ENCODE data around the gene TTLL3. TPM values are rescaled to one million over a fixed set of nuclear protein-coding genes. Genes with fewer than 3 reads are reported as not detected.
"Not testable (repeated sequence)": the region's sequence is repeated elsewhere in the genome, so short reads cannot be mapped to it uniquely, and the experiment has no call there.

TTLL3 gene
- total and polyA plus RNA-seq, 4 experiments from 2014 or later, result 3.0 to 91.7 (median 43.6) TPM

- Mint-ChIP-seq H3K27ac (no peak overlapping the region), H3K36me3 (no peaks in the 10 kb centered on the region), H3K4me3 (no peak overlapping the region), H3K4me1 (peaks cover 0 to 2% (median 0%) of the 10 kb centered on the region in 4 donors), H3K9me3 (no peaks in the 10 kb centered on the region), H3K27me3 (no peaks in the 10 kb centered on the region)
- no peak overlapping the region for H3K27ac ChIP-seq (ENCODE audit: low read depth, low read length)
- no peaks in the 10 kb centered on the region for H3K36me3 ChIP-seq (ENCODE audit: insufficient read depth, low read length)
- DNase-seq, result no peak
- ChIA-PET CTCF (ENCODE audit: partially characterized antibody) (interaction anchor here (0.5 kb wide), 1 partner anchor 177 kb away, joined by 3 read pairs; no protein-coding TSS in a partner anchor), POLR2A (ENCODE audit: partially characterized antibody) (no interaction called here)
- intact Hi-C loops (cut with micrococcal nuclease), result no loop called here
- H3K27me3 ChIP-seq (ENCODE audit: insufficient read depth, low read length), result no peaks in the 10 kb centered on the region
- no peaks in the 10 kb centered on the region for H3K9me3 ChIP-seq (ENCODE audit: control insufficient read depth in 1 of 2, low read length in 2 of 2)
- H3K4me3 ChIP-seq (ENCODE audit: low read length in 2 of 2), result no peak overlapping the region
- no peaks in the 10 kb centered on the region for H3K4me1 ChIP-seq (ENCODE audit: insufficient read depth, low read length)
Observed at GRCh38 chr3:9875448-9875847, 65.4 kb downstream of the TTLL3 start.

GRCh38 chr3:9876255-9876654 lies 66.2 kb downstream of the TTLL3 start:
- POLR2A ChIA-PET (ENCODE audit: partially characterized antibody); H3K27ac Mint-ChIP-seq; H3K9me3 ChIP-seq (ENCODE audit: control insufficient read depth in 1 of 2, low read length in 2 of 2); H3K36me3 ChIP-seq (ENCODE audit: insufficient read depth, low read length); H3K4me3 Mint-ChIP-seq; H3K27me3 Mint-ChIP-seq; CTCF ChIA-PET (ENCODE audit: partially characterized antibody); DNase-seq; H3K4me1 ChIP-seq (ENCODE audit: insufficient read depth, low read length); H3K4me3 ChIP-seq (ENCODE audit: low read length in 2 of 2); intact Hi-C loops (cut with micrococcal nuclease); H3K9me3 Mint-ChIP-seq; H3K36me3 Mint-ChIP-seq; H3K4me1 Mint-ChIP-seq; H3K27ac ChIP-seq (ENCODE audit: low read depth, low read length); H3K27me3 ChIP-seq (ENCODE audit: insufficient read depth, low read length): not testable (repeated sequence)

- Histone ChIP-seq H3K9me3 (ENCODE audit: control insufficient read depth in 1 of 2, low read length in 2 of 2) (no peaks in the 10 kb centered on the region), H3K4me1 (ENCODE audit: insufficient read depth, low read length) (no peaks in the 10 kb centered on the region), H3K36me3 (ENCODE audit: insufficient read depth, low read length) (no peaks in the 10 kb centered on the region), H3K4me3 (ENCODE audit: low read length in 2 of 2) (no peak overlapping the region), H3K27me3 (ENCODE audit: insufficient read depth, low read length) (no peaks in the 10 kb centered on the region), H3K27ac (ENCODE audit: low read depth, low read length) (no peak overlapping the region)
- H3K4me3 Mint-ChIP-seq, result no peak overlapping the region
- H3K36me3 Mint-ChIP-seq, result no peaks in the 10 kb centered on the region
- CTCF ChIA-PET (ENCODE audit: partially characterized antibody), result no interaction called here
- POLR2A ChIA-PET (ENCODE audit: partially characterized antibody), result no interaction called here
- intact Hi-C loops (cut with micrococcal nuclease), result no loop called here
- peaks cover 0 to 2% (median 0%) of the 10 kb centered on the region in 4 donors for H3K4me1 Mint-ChIP-seq
- DNase-seq, result no peak
- H3K9me3 Mint-ChIP-seq, result no peaks in the 10 kb centered on the region
- no peak overlapping the region for H3K27ac Mint-ChIP-seq
- H3K27me3 Mint-ChIP-seq, result no peaks in the 10 kb centered on the region
Observed at GRCh38 chr3:9876991-9877390, 66.9 kb downstream of the TTLL3 start.

DNA sequence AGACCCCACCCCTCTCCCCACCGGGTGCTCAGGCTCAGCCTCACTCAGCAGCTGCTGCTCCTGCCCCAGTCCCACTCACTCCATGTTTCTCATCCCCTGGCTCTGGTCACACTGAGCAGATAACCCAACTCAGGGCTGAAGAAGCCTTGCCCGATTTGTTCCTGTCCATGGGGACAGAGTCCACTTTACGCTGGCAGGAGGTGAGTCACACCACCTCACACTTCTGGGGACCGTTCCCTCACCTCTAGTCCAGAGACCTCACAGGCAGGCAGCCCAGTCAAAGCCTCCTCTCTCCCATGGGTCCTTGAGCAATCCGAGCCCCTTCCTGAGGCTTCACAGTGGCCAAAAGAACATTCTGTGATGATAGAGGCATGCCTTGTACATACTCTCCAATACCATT lies 68.6 kb downstream of the TTLL3 start:
- H3K9me3 Mint-ChIP-seq, result no peaks in the 10 kb centered on the region
- ChIA-PET CTCF (ENCODE audit: partially characterized antibody) (no interaction called here), POLR2A (ENCODE audit: partially characterized antibody) (no interaction called here)
- H3K27me3 Mint-ChIP-seq, result no peaks in the 10 kb centered on the region
- no peak overlapping the region for H3K4me3 Mint-ChIP-seq
- H3K27ac ChIP-seq (ENCODE audit: low read depth, low read length), result no peak overlapping the region
- intact Hi-C loops (cut with micrococcal nuclease), result no loop called here
- H3K9me3 ChIP-seq (ENCODE audit: control insufficient read depth in 1 of 2, low read length in 2 of 2), result no peaks in the 10 kb centered on the region
- no peak for DNase-seq
- peaks cover 0 to 2% (median 0%) of the 10 kb centered on the region in 4 donors for H3K4me1 Mint-ChIP-seq
- H3K36me3 ChIP-seq (ENCODE audit: insufficient read depth, low read length), result no peaks in the 10 kb centered on the region
- H3K4me3 ChIP-seq (ENCODE audit: low read length in 2 of 2), result no peak overlapping the region
- H3K27ac Mint-ChIP-seq, result peak overlapping the region in 1 of 7 donors; percentile 42
- no peaks in the 10 kb centered on the region for H3K36me3 Mint-ChIP-seq
- H3K4me1 ChIP-seq (ENCODE audit: insufficient read depth, low read length), result no peaks in the 10 kb centered on the region
- no peaks in the 10 kb centered on the region for H3K27me3 ChIP-seq (ENCODE audit: insufficient read depth, low read length)

DNA sequence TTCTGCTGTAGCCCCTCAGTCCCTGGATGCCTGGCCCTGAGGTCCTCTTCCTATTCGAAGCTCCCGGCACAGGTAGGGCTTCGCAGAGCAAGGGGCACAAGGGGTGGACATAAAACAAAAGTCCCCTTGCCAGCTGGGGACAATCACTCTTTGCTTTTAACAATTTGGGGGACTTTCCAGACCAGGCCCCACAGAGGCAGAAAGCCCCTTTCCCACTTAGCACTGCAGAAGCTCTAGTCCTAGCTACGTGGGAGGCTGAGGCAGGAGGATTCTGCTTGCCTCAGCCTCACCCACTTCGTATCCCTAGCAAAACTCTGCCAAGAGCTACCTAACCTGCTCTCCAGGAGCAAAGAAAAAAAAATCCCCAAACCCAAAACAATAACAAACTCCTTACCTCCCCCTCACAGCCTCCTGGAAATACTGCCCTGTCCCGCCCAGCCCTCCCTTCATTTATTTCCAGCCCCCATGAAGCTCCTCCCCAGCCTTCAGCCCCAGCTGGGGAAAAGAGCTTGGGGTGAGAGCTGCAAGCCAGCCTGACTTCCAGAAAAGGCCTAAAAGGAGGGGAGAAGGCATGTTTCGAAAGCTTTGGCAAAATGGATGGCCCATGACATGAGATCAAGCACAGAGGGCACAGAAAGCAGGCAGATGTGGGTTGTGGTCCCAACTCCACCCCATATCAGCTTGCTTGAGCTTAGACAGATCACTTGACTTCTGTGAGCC lies 69.9 kb downstream of the TTLL3 start, which contains the start of gene CIDEC:
Gene CIDEC, minus strand, starts transcription at position 424 of the 720 bp plus-strand sequence. CDS start 1,767 bp downstream, outside the sequence.
- H3K4me3 Mint-ChIP-seq, result no peak within 1 kb of the TSS
- H3K9me3 ChIP-seq (ENCODE audit: control insufficient read depth in 1 of 2, low read length in 2 of 2), result no peaks in the 10 kb centered on the region
- ChIA-PET POLR2A (ENCODE audit: partially characterized antibody) (interaction anchor here (1.5 kb wide), 1 partner anchor 11 kb away, joined by 4 read pairs; the partner anchor contains the start of gene JAGN1), CTCF (ENCODE audit: partially characterized antibody) (no interaction called here)
- intact Hi-C loops (cut with micrococcal nuclease), result no loop called here
- H3K36me3 ChIP-seq (ENCODE audit: insufficient read depth, low read length), result no peaks in the 10 kb centered on the region
- H3K27ac Mint-ChIP-seq, result peak within 1 kb of the TSS in 1 of 7 donors; percentile 15
- H3K27ac ChIP-seq (ENCODE audit: low read depth, low read length), result no peak within 1 kb of the TSS
- H3K9me3 Mint-ChIP-seq, result no peaks in the 10 kb centered on the region
- peaks cover 0 to 2% (median 0%) of the 10 kb centered on the region in 4 donors for H3K4me1 Mint-ChIP-seq
- H3K4me3 ChIP-seq (ENCODE audit: low read length in 2 of 2), result no peak within 1 kb of the TSS
- DNase-seq, result no peak
- no peaks in the 10 kb centered on the region for H3K27me3 ChIP-seq (ENCODE audit: insufficient read depth, low read length)
- H3K27me3 Mint-ChIP-seq, result peaks cover 0 to 2% of the 10 kb centered on the region in 2 donors
- no peaks in the 10 kb centered on the region for H3K4me1 ChIP-seq (ENCODE audit: insufficient read depth, low read length)
- H3K36me3 Mint-ChIP-seq, result no peaks in the 10 kb centered on the region

GRCh38 chr3:9881441-9881840 lies 71.4 kb downstream of the TTLL3 start:
- DNase-seq, result no peak

DNA sequence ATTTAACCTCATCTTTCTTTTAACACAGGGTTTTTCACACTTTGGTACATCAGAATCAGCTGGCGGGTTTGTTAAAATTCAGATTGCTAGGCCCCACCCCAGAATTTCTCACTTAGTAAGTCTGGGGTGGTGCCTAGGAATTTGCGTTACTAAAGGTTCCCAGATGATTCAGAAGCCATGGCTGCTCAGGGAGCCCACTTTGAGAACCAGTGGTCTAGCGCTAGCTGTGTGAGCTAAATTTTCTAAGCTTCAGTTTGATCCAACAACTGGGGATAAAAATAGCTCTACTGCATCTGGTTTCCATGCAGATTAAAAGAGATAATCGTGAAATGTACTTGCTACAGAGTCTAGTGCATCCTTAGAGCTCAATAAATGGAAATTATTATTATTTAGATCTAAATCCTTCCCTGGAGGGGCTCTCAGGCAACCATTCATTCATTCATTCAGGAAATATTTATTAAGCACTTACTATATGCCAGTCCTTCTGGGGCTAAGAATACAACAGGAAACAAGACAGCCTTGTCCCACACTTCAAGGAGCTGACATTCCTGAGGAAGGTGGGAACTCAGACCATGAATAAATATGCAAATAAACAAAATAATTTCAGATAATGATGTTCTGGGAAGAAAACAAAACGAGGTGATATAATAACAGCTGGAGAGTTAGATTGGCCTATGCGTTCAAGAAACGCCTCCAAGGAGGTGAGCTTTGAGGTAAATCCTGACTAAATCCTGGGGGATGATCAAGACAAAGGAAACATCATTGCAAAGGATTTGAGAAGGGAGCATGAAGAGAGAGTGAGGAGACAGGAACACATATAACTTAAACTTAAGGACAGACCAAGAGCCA lies 73.9 kb downstream of the TTLL3 start:
- Histone ChIP-seq H3K9me3 (ENCODE audit: control insufficient read depth in 1 of 2, low read length in 2 of 2) (no peaks in the 10 kb centered on the region), H3K27ac (ENCODE audit: low read depth, low read length) (no peak overlapping the region), H3K36me3 (ENCODE audit: insufficient read depth, low read length) (no peaks in the 10 kb centered on the region), H3K27me3 (ENCODE audit: insufficient read depth, low read length) (no peaks in the 10 kb centered on the region), H3K4me1 (ENCODE audit: insufficient read depth, low read length) (no peaks in the 10 kb centered on the region), H3K4me3 (ENCODE audit: low read length in 2 of 2) (no peak overlapping the region)
- no peak overlapping the region for H3K4me3 Mint-ChIP-seq
- H3K27ac Mint-ChIP-seq, result no peak overlapping the region
- no peaks in the 10 kb centered on the region for H3K9me3 Mint-ChIP-seq
- intact Hi-C loops (cut with micrococcal nuclease), result no loop called here
- H3K4me1 Mint-ChIP-seq, result no peaks in the 10 kb centered on the region
- no peak for DNase-seq
- CTCF ChIA-PET (ENCODE audit: partially characterized antibody), result interaction anchor here (0.8 to 1.6 kb wide), 3 partner anchors 30 to 451 kb away, joined by 3 to 4 read pairs (median 3); no protein-coding TSS in a partner anchor
- POLR2A ChIA-PET (ENCODE audit: partially characterized antibody), result interaction anchor here (1.0 kb wide), 1 partner anchor 62 kb away, joined by 3 read pairs; no protein-coding TSS in a partner anchor
- no peaks in the 10 kb centered on the region for H3K36me3 Mint-ChIP-seq
- peaks cover 0 to 2% of the 10 kb centered on the region in 2 donors for H3K27me3 Mint-ChIP-seq

More at GRCh38 chr3:9881441-9881840, 71.4 kb downstream of the TTLL3 start:
- POLR2A ChIA-PET (ENCODE audit: partially characterized antibody), result no interaction called here
- Histone ChIP-seq H3K4me3 (ENCODE audit: low read length in 2 of 2) (no peak overlapping the region), H3K27ac (ENCODE audit: low read depth, low read length) (no peak overlapping the region), H3K27me3 (ENCODE audit: insufficient read depth, low read length) (no peaks in the 10 kb centered on the region), H3K36me3 (ENCODE audit: insufficient read depth, low read length) (no peaks in the 10 kb centered on the region), H3K9me3 (ENCODE audit: control insufficient read depth in 1 of 2, low read length in 2 of 2) (no peaks in the 10 kb centered on the region), H3K4me1 (ENCODE audit: insufficient read depth, low read length) (no peaks in the 10 kb centered on the region)
- Mint-ChIP-seq H3K4me1 (no peaks in the 10 kb centered on the region), H3K36me3 (no peaks in the 10 kb centered on the region), H3K27ac (no peak overlapping the region), H3K27me3 (peaks cover 0 to 2% of the 10 kb centered on the region in 2 donors), H3K9me3 (no peaks in the 10 kb centered on the region), H3K4me3 (no peak overlapping the region)
- intact Hi-C loops (cut with micrococcal nuclease), result no loop called here
- CTCF ChIA-PET (ENCODE audit: partially characterized antibody), result interaction anchor here (0.7 kb wide), 2 partner anchors 62 to 279 kb away, joined by 3 read pairs; no protein-coding TSS in a partner anchor

Measured in CD4-positive, alpha-beta memory T cell (primary cell).